ENCODE data around the gene CTNNA3. TPM values are rescaled to one million over a fixed set of nuclear protein-coding genes. Genes with fewer than 3 reads are reported as not detected.

The CTNNA3 gene
- total RNA-seq, 1 donor from 2014 or later, result 129 TPM

DNA sequence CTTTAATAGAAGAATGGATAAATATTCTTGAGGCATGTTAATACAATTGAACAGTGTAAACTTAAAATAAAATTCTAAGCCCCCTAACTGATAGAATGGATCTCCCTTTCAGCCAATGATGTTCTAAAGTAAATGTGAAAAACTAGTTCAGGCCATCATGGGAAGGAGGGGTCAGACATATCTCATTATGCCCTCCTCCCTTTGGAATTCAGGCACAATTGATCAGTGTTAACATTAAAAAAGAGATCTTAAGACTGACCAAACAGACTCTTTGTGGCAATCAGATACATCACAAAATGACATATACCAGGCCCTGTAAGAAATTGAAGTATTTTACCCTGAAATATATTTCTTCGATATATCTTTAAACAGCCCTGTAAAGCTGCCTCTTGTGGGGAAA is 1453.1 kb downstream of the CTNNA3 start:
- no peak for DNase-seq
- no peak for ATAC-seq (ENCODE audit: poor library complexity)
- intact Hi-C loops (cut with DNase I), result no loop called here

- no peak for DNase-seq
- no peak for ATAC-seq (ENCODE audit: poor library complexity)
- intact Hi-C loops (cut with DNase I), result no loop called here
Observed at GRCh38 chr10:66239062-66239461, 1456.9 kb downstream of the CTNNA3 start.

DNA sequence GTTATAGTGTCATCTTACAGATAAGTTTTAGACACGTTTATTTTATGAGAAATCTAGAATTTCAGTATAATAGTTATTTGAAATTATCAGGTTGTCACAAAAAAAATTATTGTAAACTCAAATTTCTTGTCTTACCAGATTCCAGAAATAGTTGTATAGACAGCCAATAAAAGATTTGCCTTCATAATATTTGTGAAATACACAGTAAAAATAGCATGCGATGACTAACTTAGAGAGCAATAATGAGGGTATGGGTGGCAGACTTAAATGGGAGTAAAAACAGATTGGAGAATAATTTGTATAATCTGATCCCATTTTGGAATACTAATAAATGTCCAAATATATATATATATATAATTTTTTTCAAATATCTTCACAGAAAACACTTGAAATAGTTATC is 1457.7 kb downstream of the CTNNA3 start:
- intact Hi-C loops (cut with DNase I), result no loop called here
- DNase-seq, result no peak
- ATAC-seq (ENCODE audit: poor library complexity), result no peak

DNA sequence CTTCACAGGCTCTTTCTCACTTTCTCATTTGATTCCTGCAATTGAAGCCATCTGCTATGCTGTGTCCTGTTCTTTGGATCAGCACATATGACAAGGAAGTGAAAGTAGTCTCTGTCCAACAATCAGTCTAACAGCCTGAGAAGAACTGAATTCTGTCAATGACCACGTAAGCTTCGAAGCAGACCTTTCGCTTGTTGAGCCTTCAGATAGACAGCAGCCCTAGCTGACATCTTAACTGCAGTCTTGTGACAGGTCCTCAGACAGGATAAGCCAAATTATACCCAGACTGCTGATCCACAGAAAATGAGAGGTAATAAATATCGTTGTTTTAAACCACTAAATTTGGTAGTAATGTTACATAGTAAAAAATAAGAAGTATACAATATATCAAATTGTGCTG is 1461.1 kb downstream of the CTNNA3 start:
- ATAC-seq (ENCODE audit: poor library complexity) (no peak), DNase-seq (no peak)
- intact Hi-C loops (cut with DNase I), result no loop called here

- intact Hi-C loops (cut with DNase I), result no loop called here
- DNase-seq (no peak), ATAC-seq (ENCODE audit: poor library complexity) (no peak)
Observed at GRCh38 chr10:66228887-66229286, 1467.1 kb downstream of the CTNNA3 start.

- ATAC-seq (ENCODE audit: poor library complexity) (no peak), DNase-seq (no peak)
- intact Hi-C loops (cut with DNase I), result no loop called here
Observed at GRCh38 chr10:66223656-66224055, 1472.3 kb downstream of the CTNNA3 start.

- ATAC-seq (ENCODE audit: poor library complexity) (no peak), DNase-seq (no peak)
- intact Hi-C loops (cut with DNase I), result no loop called here
Observed at GRCh38 chr10:66222462-66223046, 1473.4 kb downstream of the CTNNA3 start.

DNA sequence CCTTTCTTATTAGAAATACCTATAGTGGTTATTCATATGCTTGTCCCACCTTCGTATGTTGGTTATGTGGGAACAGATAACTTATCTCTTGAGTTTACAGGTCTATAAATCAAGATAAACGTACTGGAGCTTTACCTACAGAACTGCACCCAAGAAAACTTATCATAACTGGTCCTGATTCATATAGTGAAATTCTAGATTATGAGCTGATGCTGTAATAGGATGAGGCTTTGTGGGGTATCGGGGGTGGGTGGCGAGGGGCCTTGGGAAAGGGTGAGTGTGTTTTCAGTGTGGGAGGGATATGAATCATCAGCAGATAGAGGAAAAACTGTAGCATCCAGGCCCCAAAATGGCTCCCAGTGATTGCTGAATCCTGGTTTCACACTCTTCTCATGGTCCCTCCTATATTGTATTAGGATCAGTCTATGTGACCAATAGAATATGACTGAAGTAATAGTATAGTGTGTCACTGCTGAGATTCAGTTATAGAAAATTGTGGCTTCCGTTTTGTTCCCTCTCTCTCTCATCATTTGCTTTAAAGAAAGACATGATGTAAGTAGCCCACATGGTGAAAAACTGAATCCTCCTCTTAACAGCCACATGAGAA is 1476.9 kb downstream of the CTNNA3 start:
- intact Hi-C loops (cut with DNase I), result no loop called here

DNA sequence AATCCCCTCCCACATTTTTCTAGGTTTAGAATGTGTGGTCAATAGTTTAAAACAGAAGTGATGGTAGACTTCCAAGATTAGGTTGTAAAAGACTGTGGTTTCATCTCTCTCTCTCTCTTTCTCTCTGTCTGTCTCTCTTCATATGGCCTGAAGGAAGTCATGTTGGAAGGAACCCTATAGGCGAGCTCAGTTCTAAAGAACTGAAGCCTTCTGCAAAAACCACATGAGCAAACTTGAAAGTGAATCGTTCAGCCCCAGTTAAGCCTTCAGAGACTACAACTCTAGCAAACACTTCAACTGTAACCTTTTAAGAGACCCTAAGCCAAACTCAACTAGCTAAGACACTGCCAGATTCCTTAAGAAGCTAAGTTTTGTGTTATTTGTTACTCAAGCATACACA is 1477.7 kb downstream of the CTNNA3 start:
- no peak for DNase-seq
- no peak for ATAC-seq (ENCODE audit: poor library complexity)
- intact Hi-C loops (cut with DNase I), result no loop called here

More for the DNA sequence above, 1476.9 kb downstream of the CTNNA3 start:
- no peak for ATAC-seq (ENCODE audit: poor library complexity)
- DNase-seq, result no peak

DNA sequence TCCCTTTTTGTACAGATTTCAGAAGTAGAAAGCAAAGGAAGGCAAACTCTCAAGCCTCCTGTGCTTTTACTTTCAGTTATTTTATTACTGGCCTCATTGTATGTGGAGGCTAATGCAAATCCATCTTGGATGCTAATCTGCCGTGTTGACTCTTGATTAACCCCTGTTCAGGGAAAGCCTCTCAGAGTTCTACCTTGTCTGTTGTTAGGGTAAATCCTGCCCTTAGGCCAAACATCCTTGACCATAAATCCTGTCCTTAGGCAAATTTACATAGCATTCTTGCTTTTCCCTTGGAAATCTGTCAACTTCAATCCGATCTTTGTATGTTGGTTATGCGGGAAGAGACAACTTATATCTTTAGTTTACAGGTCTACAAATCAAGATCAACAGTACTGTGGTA is 1480.1 kb downstream of the CTNNA3 start:
- ATAC-seq (ENCODE audit: poor library complexity), result no peak
- no peak for DNase-seq
- intact Hi-C loops (cut with DNase I), result no loop called here

DNA sequence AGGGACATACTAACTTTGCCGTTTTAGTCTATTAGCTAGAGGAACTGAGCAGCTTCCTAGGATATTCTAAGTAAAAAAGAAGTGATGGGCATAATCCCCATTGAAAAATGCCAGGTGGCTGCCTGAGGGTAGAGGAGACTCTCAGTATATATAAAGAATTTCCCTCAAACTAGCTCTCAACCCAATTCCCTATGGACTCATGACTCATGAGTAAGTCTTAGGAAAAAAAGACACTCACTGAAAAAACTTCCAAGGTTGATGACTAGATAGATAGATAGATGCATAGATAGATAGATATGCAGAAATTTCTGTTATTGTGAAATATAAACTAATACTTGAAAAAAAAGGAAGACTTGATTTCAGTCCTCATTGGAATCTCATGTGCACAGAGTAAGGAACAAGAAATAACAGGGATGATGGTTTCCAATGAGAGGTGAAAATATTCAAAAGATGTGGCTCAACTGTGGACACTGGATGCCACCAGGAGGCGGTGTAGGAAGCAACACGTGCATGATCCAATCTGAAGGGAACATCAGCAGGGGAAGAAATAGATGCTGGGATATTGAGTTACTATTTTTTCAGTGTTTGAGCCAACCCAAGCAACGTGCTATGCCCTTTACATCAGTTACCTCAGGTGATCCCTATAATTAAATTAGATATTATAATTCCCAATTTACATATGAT is 1481.1 kb downstream of the CTNNA3 start:
- no peak for ATAC-seq (ENCODE audit: poor library complexity)
- intact Hi-C loops (cut with DNase I), result no loop called here

DNA sequence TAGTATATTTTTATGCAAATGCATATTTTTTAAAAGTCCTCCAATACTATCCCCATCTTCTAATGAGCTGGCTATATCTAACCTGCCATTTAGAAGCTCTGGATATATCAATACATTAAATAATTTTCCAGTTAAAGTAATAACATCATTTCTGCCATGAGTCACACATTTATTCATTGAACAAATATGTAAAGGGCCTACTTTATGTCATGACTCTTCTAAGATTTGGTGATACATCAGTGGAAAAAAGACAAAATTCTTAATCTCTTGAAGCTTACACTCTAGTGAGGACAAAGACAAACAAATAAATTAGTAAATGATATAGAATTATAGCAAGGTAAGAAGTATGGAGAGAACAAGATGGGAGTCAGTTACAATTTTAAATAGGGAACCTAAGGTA is 1487.0 kb downstream of the CTNNA3 start:
- ATAC-seq (ENCODE audit: poor library complexity) (no peak), DNase-seq (no peak)
- intact Hi-C loops (cut with DNase I), result no loop called here

More for the DNA sequence above, 1481.1 kb downstream of the CTNNA3 start:
- no peak for DNase-seq

DNA sequence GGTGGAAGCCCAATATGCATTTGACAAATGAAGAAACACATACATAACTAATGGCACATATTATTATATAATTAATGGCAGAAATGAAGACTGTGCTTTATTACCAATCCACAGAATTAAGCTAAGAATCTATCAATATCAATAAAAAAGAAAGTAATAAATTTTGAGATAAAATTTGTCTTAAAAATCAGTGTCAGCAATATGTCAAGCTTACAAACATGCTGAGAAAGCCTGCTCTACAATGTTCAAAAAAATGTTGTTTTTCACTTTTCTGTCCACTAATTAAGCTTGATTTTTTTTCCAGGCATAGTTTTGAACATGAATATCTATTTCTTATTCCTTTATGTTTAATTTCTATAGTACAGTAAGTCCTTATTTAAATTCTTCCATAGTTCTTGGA is 1491.2 kb downstream of the CTNNA3 start:
- DNase-seq (no peak), ATAC-seq (ENCODE audit: poor library complexity) (no peak)
- intact Hi-C loops (cut with DNase I), result no loop called here

DNA sequence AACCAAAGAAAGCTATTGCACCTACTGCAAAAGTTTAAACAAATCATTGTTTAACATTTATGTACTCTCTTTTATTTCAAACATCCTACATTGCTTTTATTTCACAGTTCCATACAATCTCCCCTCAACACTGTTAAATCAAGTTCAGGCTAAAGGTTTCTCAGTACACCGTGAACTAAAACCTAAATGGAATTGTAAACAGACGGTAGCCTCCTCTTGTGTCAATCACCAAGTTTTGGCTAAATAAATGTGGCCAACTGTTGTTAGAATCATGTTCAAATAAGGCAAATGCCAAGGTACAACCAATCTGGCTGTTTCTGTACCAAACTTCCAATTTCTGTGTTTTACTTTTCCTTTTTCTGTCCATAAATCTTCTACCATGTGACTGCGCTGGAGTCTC is 1493.9 kb downstream of the CTNNA3 start:
- no peak for DNase-seq
- intact Hi-C loops (cut with DNase I), result no loop called here

GRCh38 chr10:66192162-66192831 is 1503.7 kb downstream of the CTNNA3 start:
- intact Hi-C loops (cut with DNase I), result no loop called here
- DNase-seq (no peak), ATAC-seq (ENCODE audit: poor library complexity) (no peak)

More for the DNA sequence above, 1493.9 kb downstream of the CTNNA3 start:
- ATAC-seq (ENCODE audit: poor library complexity), result no peak

- ATAC-seq (ENCODE audit: poor library complexity), result no peak
- intact Hi-C loops (cut with DNase I), result no loop called here
- DNase-seq, result no peak
Observed at GRCh38 chr10:66190413-66190812, 1505.6 kb downstream of the CTNNA3 start.

DNA sequence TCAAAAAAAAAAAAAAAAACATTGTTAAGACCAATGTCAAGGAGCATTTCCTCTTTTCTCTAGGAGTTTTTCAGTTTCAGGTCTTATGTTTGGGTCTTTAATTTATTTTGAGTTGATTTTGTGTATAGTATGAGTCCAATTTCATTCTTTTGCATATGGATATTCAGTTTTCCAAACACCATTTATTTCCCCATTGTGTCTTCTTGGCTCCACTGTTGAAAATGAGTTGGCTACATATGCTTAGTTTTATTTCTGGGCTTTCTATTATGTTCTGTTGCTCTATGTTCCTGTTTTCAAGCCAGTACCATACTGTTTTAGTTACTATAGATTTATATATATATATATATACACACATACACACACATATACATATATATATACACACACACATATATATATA is 1506.7 kb downstream of the CTNNA3 start:
- intact Hi-C loops (cut with DNase I), result no loop called here
- ATAC-seq (ENCODE audit: poor library complexity) (no peak), DNase-seq (no peak)

GRCh38 chr10:66187053-66187733 is 1508.8 kb downstream of the CTNNA3 start:
- intact Hi-C loops (cut with DNase I), result no loop called here
- DNase-seq (no peak), ATAC-seq (ENCODE audit: poor library complexity) (no peak)

- ATAC-seq (ENCODE audit: poor library complexity), result no peak
- no peak for DNase-seq
- intact Hi-C loops (cut with DNase I), result no loop called here
Observed at GRCh38 chr10:66183028-66183427, 1513.0 kb downstream of the CTNNA3 start.

All from Right ventricle myocardium superior (tissue), 1 donor.